ENCODE measurements around the gene P2RX3.
"Not testable (repeated sequence)": the region's sequence is repeated elsewhere in the genome, so short reads cannot be mapped to it uniquely, and the experiment has no call there.

The P2RX3 gene

GRCh38 chr11:57322256-57323166 is 15.6 kb upstream of the P2RX3 start:
- intact Hi-C loops (cut with DNase I) = no loop called here
- peak; percentile 47 to 93 (median 80) for DNase-seq

DNA sequence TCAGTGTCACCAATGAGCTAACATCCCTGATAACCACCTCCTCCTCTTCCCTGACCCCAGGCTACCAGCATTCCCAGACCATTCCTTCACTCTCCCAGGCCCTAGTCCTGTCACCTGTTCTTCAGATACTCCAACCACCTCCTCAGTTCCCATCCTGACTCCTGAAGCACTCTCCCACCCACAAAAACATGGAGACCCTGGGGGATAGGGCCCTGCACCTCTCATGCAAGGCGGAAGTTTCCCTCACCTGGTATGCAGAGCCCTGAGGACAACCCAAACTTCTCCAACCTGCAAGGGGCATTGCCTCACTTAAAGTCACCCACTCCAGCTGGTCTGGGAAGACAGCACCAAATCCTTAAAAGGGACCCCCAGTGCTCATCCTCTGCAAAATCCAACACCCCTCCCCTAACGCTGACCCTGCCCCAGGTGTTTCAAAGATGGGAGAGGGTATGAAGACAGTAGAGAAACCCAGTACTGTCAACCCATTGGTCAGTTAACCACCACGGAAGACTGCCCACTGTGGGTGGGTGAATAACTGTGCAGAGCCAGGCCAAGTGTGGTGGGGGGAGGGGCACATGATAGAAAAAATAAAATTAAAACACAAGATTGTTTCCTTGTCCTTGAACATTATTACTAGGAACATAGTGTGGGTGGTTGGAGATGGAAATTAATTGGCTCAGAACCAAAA is 14.8 kb upstream of the P2RX3 start:
- intact Hi-C loops (cut with DNase I) = no loop called here
- no peak for DNase-seq

GRCh38 chr11:57323855-57324153 is 14.3 kb upstream of the P2RX3 start:
- intact Hi-C loops (cut with DNase I) = no loop called here

GRCh38 chr11:57324154-57324885 is 13.8 kb upstream of the P2RX3 start:
- intact Hi-C loops (cut with DNase I) = no loop called here

More at GRCh38 chr11:57323855-57324153, 14.3 kb upstream of the P2RX3 start:
- no peak for DNase-seq

DNA sequence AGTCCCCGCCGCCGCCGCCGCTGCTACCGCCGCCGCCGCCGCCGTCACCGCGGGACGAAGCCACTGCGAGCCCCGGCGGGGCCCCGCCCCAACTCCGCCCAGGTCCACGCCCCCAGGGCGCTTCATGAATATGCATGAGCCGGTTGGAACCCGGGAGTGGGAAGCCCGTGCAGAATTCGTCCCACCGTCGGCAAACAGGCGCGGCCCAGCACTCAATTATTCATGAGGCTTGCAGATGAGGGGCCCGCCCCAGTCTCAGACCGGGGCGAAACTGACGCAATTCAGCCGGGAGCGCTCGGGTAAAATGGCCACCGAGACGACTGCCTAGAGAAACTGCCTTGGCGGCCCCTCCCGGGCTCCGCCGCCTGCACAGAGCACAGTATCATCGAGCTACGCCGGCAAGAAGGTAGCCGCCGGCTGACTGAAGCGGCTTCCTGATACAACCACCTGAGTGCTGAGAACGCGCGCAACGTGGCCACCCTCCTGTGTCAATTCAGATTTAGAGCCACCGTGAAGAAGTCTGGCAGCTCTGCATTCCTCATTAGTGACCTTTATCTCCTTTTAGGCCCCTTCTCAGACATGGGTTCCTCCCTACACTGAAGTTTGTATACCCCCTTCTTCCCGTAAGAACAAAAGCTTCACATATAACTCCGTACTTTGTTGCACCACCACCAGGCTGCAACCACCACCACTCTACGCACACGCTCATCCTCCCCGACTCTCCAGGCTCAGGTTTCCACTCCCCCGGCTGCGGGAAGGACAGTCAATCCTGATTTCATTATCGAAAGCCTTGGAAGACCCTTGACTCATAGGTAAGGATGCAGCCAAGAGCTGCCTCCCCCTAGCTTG is 13.0 kb upstream of the P2RX3 start, which contains the start of gene TNKS1BP1:
TSS of gene TNKS1BP1 (minus strand) at position 67 of the 849 bp plus-strand sequence. CDS start 3,067 bp downstream, outside the sequence.
- intact Hi-C loops (cut with DNase I) = no loop called here
- DNase-seq = peak; percentile 88 to 99 (median 97)

More at GRCh38 chr11:57324154-57324885, 13.8 kb upstream of the P2RX3 start:
- DNase-seq = peak in 21 of 42 donors; percentile 12 to 55 (median 27)

- intact Hi-C loops (cut with DNase I) = no loop called here
- DNase-seq = no peak
Measured at GRCh38 chr11:57325735-57326048, 12.5 kb upstream of the P2RX3 start.

- DNase-seq = no peak
- intact Hi-C loops (cut with DNase I) = no loop called here
Measured at GRCh38 chr11:57327721-57328120, 10.4 kb upstream of the P2RX3 start.

- intact Hi-C loops (cut with DNase I) = no loop called here
- no peak for DNase-seq
Measured at GRCh38 chr11:57330029-57330428, 8.1 kb upstream of the P2RX3 start.

DNA sequence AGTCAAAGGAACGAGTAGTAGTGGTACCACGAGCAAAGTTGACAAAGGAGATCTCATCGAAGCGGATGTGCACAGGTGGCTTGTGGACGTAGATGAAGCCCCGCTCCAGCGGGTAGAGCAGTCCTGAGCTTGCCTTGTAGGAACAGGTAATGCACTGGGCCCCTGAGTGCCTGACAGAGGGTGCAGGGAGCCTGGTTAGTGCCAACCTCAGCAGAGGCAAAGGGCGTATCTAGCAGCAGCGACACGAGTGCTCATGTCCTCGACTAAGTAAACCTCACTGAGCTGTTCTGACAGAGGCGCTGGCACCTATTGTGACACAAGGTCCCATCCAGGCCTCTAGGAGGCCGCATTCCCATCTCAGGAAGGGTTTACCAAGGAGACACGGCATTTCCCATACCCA is 6.4 kb upstream of the P2RX3 start:
- intact Hi-C loops (cut with DNase I) = no loop called here
- DNase-seq = no peak

DNA sequence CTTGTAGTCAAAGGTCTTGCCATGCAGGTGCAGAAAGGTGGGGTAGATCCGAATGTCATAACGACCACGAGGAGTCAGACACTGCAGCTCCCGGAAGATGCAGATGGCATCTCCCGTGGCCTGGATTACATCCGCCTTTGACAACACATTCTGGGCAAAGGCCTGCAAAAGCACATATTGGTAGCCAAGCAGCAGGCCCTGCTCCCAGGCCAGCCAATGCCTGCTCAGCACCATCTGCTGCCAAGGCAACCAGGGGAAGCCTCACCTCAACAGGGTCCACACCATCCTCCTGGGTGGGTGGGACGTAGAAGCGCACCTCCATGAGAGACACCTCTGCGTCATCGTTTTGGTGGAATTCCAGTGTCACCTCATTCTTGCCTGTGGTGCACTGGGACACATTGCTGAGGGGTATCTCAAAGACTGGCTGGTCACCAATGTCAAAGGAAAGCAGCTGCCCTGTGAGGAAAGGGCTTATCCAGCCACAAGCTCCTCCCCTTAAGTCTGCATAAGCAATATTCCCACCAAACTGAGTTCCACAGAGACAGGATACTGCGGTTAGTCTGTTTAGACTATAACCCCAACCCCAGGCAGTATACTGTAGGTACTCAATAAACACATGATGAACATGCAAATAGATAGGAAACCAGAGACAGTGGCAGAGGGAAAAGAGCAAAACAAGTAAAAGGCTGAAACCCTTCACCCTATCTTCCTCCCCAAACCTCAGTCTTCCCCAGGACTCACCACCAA is 5.3 kb upstream of the P2RX3 start:
- intact Hi-C loops (cut with DNase I) = no loop called here
- DNase-seq = no peak

DNA sequence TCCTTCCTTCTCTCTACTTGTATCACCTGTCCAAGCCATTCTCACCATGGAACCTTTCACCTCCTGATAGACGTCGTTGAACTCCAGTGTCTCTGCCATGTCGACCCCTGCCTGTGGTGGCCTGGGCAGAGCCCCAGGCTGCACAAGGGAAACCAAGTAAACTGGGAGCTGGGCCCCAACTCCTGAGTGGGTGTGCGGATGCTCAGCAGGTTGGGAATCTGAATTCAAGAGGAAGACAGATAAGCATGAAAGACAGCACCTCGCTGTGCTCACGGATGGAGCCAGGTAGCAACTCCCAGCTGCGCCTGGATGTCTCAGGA is 3.2 kb upstream of the P2RX3 start:
- DNase-seq = no peak
- intact Hi-C loops (cut with DNase I) = loop anchor here (5.0 kb wide), 2 partner anchors 197 to 312 kb away; partner anchors contain the start of genes TIMM10 and YPEL4

DNA sequence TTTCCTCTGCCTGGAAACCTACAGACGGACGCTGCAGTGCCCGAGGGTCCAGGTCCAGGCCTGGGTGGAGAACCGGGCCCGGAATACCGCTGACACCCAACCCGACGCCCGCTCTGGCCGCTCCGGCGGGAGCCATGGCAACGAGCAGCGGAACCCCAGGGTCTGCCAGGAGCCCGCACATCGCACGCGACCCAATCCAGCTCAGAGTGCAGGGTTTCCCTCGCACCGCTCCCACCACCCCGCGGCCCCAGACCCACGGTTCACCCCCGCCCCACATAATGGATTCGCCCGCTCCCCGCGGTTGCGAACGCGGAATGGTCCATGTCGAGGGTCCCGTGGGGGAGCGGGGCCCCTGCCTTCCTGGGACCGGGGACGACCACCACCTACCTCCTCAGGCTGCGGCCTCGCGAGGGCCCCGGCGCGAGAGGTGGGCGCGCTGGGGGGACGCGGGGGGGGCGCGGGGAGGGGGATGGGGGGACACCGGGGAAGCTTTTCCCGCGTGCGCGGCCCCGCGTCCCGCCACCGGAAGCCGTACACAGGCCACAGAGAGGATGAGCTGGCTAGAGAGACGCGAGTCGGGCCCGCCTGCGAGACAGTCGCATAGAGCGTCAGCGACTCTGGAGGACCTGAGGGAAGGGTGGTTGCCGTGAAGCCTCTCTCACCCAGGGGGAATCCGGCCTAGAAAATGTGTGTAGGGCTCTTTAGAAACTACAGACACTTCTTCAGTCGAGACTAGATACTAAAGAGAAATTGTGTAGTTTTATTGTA is 2.6 kb upstream of the P2RX3 start, which contains the start of gene SSRP1:
TSS of gene SSRP1 (minus strand) at position 550 of the 768 bp plus-strand sequence. CDS start 771 bp downstream, outside the sequence.
- intact Hi-C loops (cut with DNase I) = loop anchor here (5.0 kb wide), 2 partner anchors 197 to 312 kb away; partner anchors contain the start of genes TIMM10 and YPEL4
- peak; percentile 85 to 97 (median 93) for DNase-seq

- intact Hi-C loops (cut with DNase I) = loop anchor here (5.0 kb wide), 2 partner anchors 196 to 311 kb away; partner anchors contain the start of genes TIMM10 and YPEL4
- peak in 4 of 42 donors; percentile 20 to 45 (median 40) for DNase-seq
Measured at GRCh38 chr11:57336111-57336666, 2.0 kb upstream of the P2RX3 start.

GRCh38 chr11:57336856-57337255 is 1.3 kb upstream of the P2RX3 start:
- DNase-seq = not testable (repeated sequence)
- intact Hi-C loops (cut with DNase I) = loop anchor here (5.0 kb wide), 2 partner anchors 195 to 310 kb away; partner anchors contain the start of genes TIMM10 and YPEL4

- DNase-seq = no peak
- intact Hi-C loops (cut with DNase I) = loop anchor here (5.0 kb wide), 2 partner anchors 193 to 308 kb away; partner anchors contain the start of genes TIMM10 and YPEL4
Measured at GRCh38 chr11:57339328-57339727, 1.2 kb downstream of the P2RX3 start.

GRCh38 chr11:57340039-57340615 is 2.0 kb downstream of the P2RX3 start:
- intact Hi-C loops (cut with DNase I) = no loop called here
- no peak for DNase-seq

Measured in head of caudate nucleus (tissue), 42 donors.